ENCODE results near the gene ALKBH6.

ALKBH6 gene

GRCh38 chr19:36027696-36028095 lies 13.7 kb upstream of the ALKBH6 start:
- POLR2A ChIA-PET, result no interaction called here

DNA sequence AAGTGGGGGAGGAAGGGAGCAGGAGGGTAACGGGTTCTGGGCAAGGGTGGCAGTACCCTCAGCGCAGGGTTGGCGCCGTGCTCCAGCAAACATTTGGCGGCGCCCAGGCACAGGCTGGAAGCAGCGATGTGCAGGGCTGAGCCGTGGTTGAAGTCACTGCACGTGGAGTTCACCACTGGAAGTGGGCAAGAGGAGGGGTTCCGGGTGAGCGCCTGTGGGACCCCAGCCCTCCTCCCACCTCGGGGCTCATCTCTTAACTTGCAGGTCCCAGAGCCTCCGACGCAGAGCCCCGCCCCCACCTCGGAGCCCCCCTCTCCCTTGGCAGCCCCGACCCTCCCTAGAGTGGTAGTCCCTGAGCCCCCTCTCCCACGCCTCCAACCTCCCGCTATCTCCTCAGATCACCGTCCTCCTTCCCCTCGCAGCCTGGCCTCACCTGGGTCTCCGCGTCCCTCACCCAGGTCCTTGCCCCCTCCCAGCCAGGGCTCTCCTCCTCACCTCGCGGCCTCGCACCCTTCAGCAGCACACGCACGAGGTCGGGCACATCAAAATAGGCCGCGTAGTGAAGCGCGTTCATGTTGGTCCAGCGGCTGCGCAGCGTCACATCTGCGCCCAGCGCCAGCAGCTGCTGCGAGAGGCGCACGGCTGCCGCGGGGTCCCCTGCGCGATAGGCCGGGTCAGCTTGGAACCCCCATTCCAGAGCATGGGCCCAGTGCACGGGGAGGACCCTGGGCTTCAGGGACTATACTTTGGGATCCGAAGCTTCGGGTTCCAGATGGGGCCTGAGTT lies 12.3 kb upstream of the ALKBH6 start:
- POLR2A ChIA-PET, result no interaction called here
- TF ChIP-seq ELF4 (IDR thresholded peaks at IDR 0.05) (no peak), CTBP1 (IDR thresholded peaks at IDR 0.05; ENCODE audit: borderline replicate concordance) (no peak), FOXA1 (IDR thresholded peaks at IDR 0.05) (no peak), ARNT (IDR thresholded peaks at IDR 0.05) (no peak), SUZ12 (IDR thresholded peaks at IDR 0.05) (no peak), SP1 (IDR thresholded peaks at IDR 0.05) (no peak), FOXK2 (IDR thresholded peaks at IDR 0.05) (no peak), FOXM1 (IDR thresholded peaks at IDR 0.05; ENCODE audit: borderline replicate concordance) (no peak), HDGF (IDR thresholded peaks at IDR 0.05; ENCODE audit: borderline replicate concordance) (no peak), NFRKB (IDR thresholded peaks at IDR 0.05) (no peak), ZNF384 (IDR thresholded peaks at IDR 0.05) (no peak), TARDBP (IDR thresholded peaks at IDR 0.05) (no peak), BHLHE40 (IDR thresholded peaks at IDR 0.05; ENCODE audit: borderline replicate concordance) (no peak)
- TF ChIP-seq, protein P1, sequence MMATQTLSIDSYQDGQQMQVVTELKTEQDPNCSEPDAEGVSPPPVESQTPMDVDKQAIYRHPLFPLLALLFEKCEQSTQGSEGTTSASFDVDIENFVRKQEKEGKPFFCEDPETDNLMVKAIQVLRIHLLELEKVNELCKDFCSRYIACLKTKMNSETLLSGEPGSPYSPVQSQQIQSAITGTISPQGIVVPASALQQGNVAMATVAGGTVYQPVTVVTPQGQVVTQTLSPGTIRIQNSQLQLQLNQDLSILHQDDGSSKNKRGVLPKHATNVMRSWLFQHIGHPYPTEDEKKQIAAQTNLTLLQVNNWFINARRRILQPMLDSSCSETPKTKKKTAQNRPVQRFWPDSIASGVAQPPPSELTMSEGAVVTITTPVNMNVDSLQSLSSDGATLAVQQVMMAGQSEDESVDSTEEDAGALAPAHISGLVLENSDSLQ (IDR thresholded peaks at IDR 0.05), result no peak
- no peak for DNase-seq (ENCODE audit: extremely low spot score)
- CTCF ChIA-PET, result no interaction called here

More at GRCh38 chr19:36027696-36028095, 13.7 kb upstream of the ALKBH6 start:
- TF ChIP-seq ELF4 (IDR thresholded peaks at IDR 0.05) (no peak), ZNF384 (IDR thresholded peaks at IDR 0.05) (no peak), BHLHE40 (IDR thresholded peaks at IDR 0.05; ENCODE audit: borderline replicate concordance) (no peak), FOXM1 (IDR thresholded peaks at IDR 0.05; ENCODE audit: borderline replicate concordance) (no peak), HDGF (IDR thresholded peaks at IDR 0.05; ENCODE audit: borderline replicate concordance) (no peak), TARDBP (IDR thresholded peaks at IDR 0.05) (no peak), SUZ12 (IDR thresholded peaks at IDR 0.05) (no peak), SP1 (IDR thresholded peaks at IDR 0.05) (no peak), L3MBTL2 (conservative IDR thresholded peaks at IDR 0.05) (no peak), NFRKB (IDR thresholded peaks at IDR 0.05) (no peak), CTBP1 (IDR thresholded peaks at IDR 0.05; ENCODE audit: borderline replicate concordance) (no peak), FOXK2 (IDR thresholded peaks at IDR 0.05) (no peak), ARNT (IDR thresholded peaks at IDR 0.05) (no peak), LEF1 (IDR thresholded peaks at IDR 0.05; ENCODE audit: borderline replicate concordance) (no peak), FOXA1 (IDR thresholded peaks at IDR 0.05) (no peak)
- TF ChIP-seq, protein P1 (IDR thresholded peaks at IDR 0.05), result no peak
- CTCF ChIA-PET, result no interaction called here
- no peak for DNase-seq (ENCODE audit: extremely low spot score)

DNA sequence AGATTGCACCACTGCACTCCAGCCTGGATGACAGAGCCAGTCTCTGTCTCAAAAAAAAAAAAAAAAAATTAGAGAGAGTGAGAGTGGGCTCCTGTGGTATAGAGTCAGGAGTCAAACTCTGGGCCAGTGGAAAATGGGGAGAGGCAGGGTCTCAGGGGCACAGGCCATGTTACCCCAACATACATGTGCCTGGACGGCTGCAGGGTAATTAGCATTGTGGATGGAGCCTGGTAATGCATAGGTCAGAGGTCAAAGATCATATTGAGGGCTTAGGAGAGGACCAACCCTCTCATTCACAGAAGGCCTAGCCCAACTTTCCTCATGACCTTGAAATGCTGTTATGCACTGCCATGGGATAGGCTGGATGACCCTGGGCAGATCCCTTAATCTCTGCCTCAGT lies 11.5 kb upstream of the ALKBH6 start:
- ChIA-PET POLR2A (no interaction called here), CTCF (no interaction called here)
- no peak for DNase-seq (ENCODE audit: extremely low spot score)
- TF ChIP-seq LEF1 (IDR thresholded peaks at IDR 0.05; ENCODE audit: borderline replicate concordance), result no peak
- TF ChIP-seq SP1 (IDR thresholded peaks at IDR 0.05), result no peak

GRCh38 chr19:36023432-36023831 lies 9.4 kb upstream of the ALKBH6 start:
- ChIA-PET POLR2A (interaction anchor here (1.0 kb wide), 1 partner anchor 9 kb away, joined by 3 read pairs; the partner anchor contains the start of gene ALKBH6), CTCF (no interaction called here)
- DNase-seq (ENCODE audit: extremely low spot score), result no peak
- TF ChIP-seq L3MBTL2 (conservative IDR thresholded peaks at IDR 0.05), result no peak
- no peak for TF ChIP-seq LEF1 (IDR thresholded peaks at IDR 0.05; ENCODE audit: borderline replicate concordance)
- no peak for TF ChIP-seq FOXK2 (IDR thresholded peaks at IDR 0.05)

GRCh38 chr19:36019061-36019670 lies 5.2 kb upstream of the ALKBH6 start:
- ChIA-PET POLR2A (no interaction called here), CTCF (no interaction called here)
- no peak for DNase-seq (ENCODE audit: extremely low spot score)
- TF ChIP-seq TARDBP (IDR thresholded peaks at IDR 0.05) (no peak), FOXM1 (IDR thresholded peaks at IDR 0.05; ENCODE audit: borderline replicate concordance) (no peak), SP1 (IDR thresholded peaks at IDR 0.05) (no peak), FOXK2 (IDR thresholded peaks at IDR 0.05) (no peak), NFRKB (IDR thresholded peaks at IDR 0.05) (no peak), ARNT (IDR thresholded peaks at IDR 0.05) (no peak), ELF4 (IDR thresholded peaks at IDR 0.05) (no peak), LEF1 (IDR thresholded peaks at IDR 0.05; ENCODE audit: borderline replicate concordance) (no peak), FOXA1 (IDR thresholded peaks at IDR 0.05) (no peak), CTBP1 (IDR thresholded peaks at IDR 0.05; ENCODE audit: borderline replicate concordance) (no peak), ZNF384 (IDR thresholded peaks at IDR 0.05) (no peak), L3MBTL2 (conservative IDR thresholded peaks at IDR 0.05) (no peak), SUZ12 (IDR thresholded peaks at IDR 0.05) (no peak), HDGF (IDR thresholded peaks at IDR 0.05; ENCODE audit: borderline replicate concordance) (no peak), BHLHE40 (IDR thresholded peaks at IDR 0.05; ENCODE audit: borderline replicate concordance) (no peak)
- TF ChIP-seq, protein P1 (IDR thresholded peaks at IDR 0.05), result no peak
